Immature natural killer cell (primary cell): Measurements from ENCODE around the gene KRT76. TPM values are rescaled to one million over a fixed set of nuclear protein-coding genes. Genes with fewer than 3 reads are reported as not detected.

Experiments used
- DNase-seq, 3 donors: peaks; one replicate each; pipeline ENCODE4 v3.0.0; 2022; ENCODE audit warnings: mixed read lengths in 1 of 3
- H3K27ac Mint-ChIP-seq, 6 donors: one replicate each; pipeline ENCODE4 v1.8.0; 2020; ENCODE audit warnings: mixed read lengths in 6 of 6, mild to moderate bottlenecking in 5 of 6, inconsistent platforms in 4 of 6, moderate library complexity in 3 of 6
- H3K27me3 Mint-ChIP-seq, 3 donors: one replicate each; pipeline ENCODE4 v1.8.0; 2020 to 2021; ENCODE audit warnings: low read depth in 3 of 3, mild to moderate bottlenecking in 3 of 3, mixed read lengths in 3 of 3, moderate library complexity in 3 of 3, inconsistent platforms in 1 of 3
- H3K36me3 Mint-ChIP-seq, 3 donors: one replicate each; pipeline ENCODE4 v1.8.0; 2020; ENCODE audit warnings: mixed read lengths in 3 of 3, inconsistent platforms in 2 of 3, mild to moderate bottlenecking in 2 of 3
- H3K4me1 Mint-ChIP-seq, 2 donors: one replicate each; pipeline ENCODE4 v1.8.0; 2020; ENCODE audit warnings: inconsistent platforms in 2 of 2, mild to moderate bottlenecking in 2 of 2, mixed read lengths in 2 of 2, moderate library complexity in 1 of 2
- H3K4me3 Mint-ChIP-seq, 5 donors: one replicate each; pipeline ENCODE4 v1.8.0; 2020; ENCODE audit warnings: mild to moderate bottlenecking in 5 of 5, mixed read lengths in 5 of 5, inconsistent platforms in 3 of 5, moderate library complexity in 3 of 5
- H3K9me3 Mint-ChIP-seq, 6 donors: one replicate each; pipeline ENCODE4 v1.8.0; 2020; ENCODE audit warnings: mild to moderate bottlenecking in 6 of 6, mixed read lengths in 6 of 6, inconsistent platforms in 4 of 6, moderate library complexity in 3 of 6
- polyA plus RNA-seq, 3 donors: library from polyadenylated mRNA; unstranded; fragments of 300-500 nt; fragmentation: Illumina TruSeq; gene quantifications; one replicate each; pipeline ENCODE4 v1.2.3, GENCODE V29; 2021

KRT76 gene
- polyA plus RNA-seq, 3 donors from 2014 or later: not detected

DNA sequence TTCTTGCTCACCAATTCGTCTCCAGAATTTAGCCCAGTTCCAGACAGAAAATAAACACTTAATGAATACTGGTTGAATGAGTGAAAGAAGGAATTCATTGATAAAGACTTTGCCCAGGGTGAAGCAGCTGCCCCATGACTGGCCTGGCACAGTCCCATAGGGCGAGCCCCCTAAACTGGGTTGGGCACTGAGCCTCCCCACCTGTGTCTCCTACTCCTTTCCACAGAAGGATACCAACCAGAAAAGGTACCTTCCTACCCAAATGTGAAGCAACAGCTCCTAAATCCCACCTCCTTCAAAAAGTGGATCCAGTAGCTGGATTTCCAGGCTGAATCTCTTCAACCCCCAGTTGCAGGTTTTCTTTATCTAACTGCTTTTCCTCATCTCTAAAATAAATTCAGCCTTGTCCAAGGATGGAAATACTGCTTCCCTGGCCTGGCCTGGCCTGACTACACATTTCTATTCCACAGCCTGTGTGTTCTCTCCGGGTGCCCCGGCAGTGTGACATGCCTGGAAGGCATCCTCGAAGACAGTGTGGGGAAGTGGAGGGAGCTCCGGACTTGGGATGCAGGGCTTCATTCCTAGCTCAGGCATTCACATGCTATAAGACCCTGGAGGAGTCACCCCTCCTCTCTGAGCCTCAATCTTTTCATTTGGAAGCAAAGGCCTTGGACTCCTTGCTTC, 11.2 kb upstream of the KRT76 start:
- H3K4me1 Mint-ChIP-seq: peaks cover 14 to 17% of the 10 kb centered on the region in 2 donors
- peaks cover 14 to 19% (median 16%) of the 10 kb centered on the region in 3 donors for H3K27me3 Mint-ChIP-seq
- no peaks in the 10 kb centered on the region for H3K9me3 Mint-ChIP-seq
- H3K36me3 Mint-ChIP-seq: no peaks in the 10 kb centered on the region
- no peak overlapping the region for H3K27ac Mint-ChIP-seq
- DNase-seq: no peak
- H3K4me3 Mint-ChIP-seq: no peak overlapping the region

DNA sequence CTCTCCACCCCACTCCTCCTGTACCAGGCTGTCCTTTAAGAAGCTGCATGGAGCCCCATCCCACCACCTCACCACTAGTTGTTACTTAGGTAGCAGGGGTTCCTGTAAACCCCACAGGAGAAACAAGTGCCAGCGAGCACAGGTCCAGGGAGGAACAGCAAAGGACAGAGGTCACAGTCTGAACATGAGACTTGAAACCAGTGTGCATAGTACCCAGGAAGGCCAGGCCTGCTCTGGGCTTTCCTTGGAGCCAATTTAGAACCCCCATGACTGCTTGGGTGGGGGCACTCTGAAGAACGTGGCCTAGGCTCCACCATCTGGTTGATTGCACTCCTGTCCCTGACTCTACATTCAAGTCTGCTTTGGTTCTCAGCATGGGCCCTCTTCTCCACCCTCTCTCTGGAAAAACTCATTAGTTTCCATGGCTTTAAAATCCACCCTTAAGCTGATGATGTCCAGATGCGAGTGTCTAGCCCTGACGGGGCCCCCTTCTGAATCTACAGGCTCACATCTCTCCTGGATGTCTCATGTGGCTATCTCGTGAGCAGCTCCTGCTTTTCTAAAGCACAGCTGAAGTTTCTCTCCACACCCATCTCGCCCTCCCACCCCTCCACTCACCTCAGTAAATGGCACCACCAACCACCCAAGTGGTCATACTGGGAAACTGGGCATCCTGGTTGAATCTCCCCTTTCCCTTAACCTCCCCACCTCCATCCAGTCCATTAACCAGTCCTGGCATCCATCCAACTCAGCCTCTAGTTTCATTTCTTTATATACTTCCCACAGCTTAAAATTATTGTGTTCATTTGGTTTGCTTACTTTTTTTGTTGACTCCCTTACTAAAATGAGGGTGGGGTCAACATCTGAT, 10.4 kb upstream of the KRT76 start:
- Mint-ChIP-seq H3K27ac (no peak overlapping the region), H3K27me3 (peaks cover 14 to 19% (median 14%) of the 10 kb centered on the region in 3 donors), H3K4me3 (no peak overlapping the region), H3K36me3 (no peaks in the 10 kb centered on the region), H3K4me1 (peaks cover 14 to 17% of the 10 kb centered on the region in 2 donors), H3K9me3 (no peaks in the 10 kb centered on the region)
- no peak for DNase-seq

DNA sequence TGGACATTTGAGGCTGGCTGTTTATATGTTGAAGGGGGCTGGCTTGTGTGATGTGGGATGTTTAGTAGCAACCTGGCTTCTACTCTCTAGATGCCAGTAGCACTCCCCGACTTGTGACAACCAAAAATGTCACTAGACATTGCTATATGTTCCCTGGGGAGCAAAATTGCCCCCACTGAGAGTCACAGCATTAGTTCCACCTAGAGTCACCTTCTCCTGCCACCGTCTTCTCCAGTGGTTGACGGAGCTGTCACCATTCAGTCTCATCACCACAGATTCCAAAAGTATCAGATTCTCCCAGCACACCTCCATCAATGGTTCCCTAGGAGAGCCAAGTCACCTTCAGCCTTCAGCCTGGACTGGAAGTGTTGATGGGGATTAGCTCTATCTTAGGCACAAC, 7.8 kb upstream of the KRT76 start:
- Mint-ChIP-seq H3K9me3 (no peaks in the 10 kb centered on the region), H3K4me1 (peaks cover 7 to 8% of the 10 kb centered on the region in 2 donors), H3K27me3 (peaks cover 9 to 15% (median 14%) of the 10 kb centered on the region in 3 donors), H3K27ac (no peak overlapping the region), H3K36me3 (no peaks in the 10 kb centered on the region), H3K4me3 (no peak overlapping the region)
- DNase-seq: no peak

DNA sequence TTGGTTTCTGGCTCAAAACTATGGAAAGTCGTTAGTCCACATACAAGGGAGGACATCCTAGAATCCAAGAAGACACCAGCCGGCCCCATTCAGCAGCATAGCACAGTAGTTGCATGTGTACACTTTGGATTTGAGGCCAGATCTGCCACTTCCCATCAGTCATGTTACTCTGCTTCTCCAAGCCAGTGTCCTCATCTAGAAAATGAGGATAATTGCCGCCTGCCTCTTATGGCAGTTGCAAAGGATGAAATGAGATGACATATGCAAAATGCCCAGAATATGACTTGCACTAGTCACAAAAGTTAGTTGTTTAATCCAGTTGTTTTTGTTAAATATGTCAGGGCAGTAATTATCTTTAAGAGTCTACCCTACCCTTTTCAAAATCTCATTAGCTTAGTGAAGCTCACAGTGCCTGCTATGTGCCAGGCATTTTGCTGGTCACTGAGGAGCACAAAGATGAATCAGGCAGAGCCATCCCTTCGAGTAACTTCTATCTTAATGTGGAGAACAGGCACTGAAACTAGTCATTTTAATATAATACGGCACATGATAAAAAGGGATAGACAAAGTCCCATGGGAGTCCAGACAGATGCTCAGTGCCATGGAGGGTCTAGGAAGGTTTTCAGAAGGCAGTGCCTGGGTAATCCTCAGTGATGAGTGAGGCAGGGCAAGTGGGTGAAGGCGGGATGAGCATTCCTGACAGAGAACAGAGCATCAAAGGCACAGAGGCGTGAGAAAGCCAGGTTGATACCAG, 6.6 kb upstream of the KRT76 start:
- H3K36me3 Mint-ChIP-seq: no peaks in the 10 kb centered on the region
- no peak overlapping the region for H3K4me3 Mint-ChIP-seq
- no peaks in the 10 kb centered on the region for H3K9me3 Mint-ChIP-seq
- H3K4me1 Mint-ChIP-seq: no peaks in the 10 kb centered on the region
- H3K27me3 Mint-ChIP-seq: peaks cover 5 to 14% (median 9%) of the 10 kb centered on the region in 3 donors
- DNase-seq: no peak
- H3K27ac Mint-ChIP-seq: no peak overlapping the region

DNA sequence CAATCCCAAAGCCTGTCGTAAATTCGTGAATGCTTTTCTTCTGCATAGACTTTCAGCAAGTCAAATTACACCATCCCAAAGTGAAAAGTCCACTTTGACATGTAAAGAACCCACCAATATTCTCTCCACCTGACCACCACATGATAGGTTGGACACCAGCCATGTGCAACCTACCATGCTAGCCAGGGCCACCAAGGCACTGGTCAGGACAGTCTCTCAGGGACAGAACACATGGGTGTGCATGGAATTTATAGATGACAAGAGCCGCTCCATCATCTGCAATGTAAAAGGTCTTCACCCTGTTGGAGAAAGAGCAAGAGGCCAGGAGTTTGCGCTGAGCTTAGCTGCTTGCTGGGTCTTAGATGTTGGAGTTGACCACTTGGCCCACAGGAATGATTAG, 5.4 kb upstream of the KRT76 start:
- Mint-ChIP-seq H3K27me3 (peaks cover 5 to 12% (median 6%) of the 10 kb centered on the region in 3 donors), H3K36me3 (no peaks in the 10 kb centered on the region), H3K27ac (no peak overlapping the region)

DNA sequence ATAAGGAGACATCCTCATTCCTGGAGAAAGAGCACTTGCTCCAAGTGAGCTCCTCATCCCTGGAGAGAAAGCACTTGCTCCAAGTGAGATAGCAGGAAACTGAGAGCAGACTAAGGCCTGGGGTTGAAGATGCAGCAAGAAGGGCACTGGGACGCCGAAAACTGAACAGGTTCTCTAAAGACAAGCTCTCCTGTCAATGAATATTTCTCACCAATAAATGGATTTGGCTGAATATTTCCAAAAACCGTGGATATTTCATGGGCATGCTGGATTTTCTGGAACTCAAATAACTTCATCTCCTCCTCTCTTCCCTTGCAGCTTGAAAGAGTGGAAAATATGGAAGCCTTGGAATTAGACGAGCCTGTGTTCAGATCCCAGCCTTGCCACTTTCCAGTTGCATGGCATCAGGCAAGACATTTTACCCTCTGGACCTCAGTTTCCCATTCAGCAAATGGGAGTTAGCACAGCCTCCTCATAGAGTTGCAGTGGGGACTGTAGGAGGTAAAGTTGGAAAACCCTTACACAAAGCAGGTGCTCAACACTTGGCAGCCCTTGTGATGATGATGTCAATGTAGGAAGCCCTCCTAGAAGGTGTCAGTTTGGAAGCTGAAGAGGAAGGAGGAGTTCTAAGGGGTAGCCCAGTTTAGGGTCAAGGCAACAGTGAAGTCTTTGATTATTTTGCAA, 4.4 kb upstream of the KRT76 start:
- Mint-ChIP-seq H3K4me3 (no peak overlapping the region), H3K27ac (no peak overlapping the region), H3K36me3 (no peaks in the 10 kb centered on the region), H3K9me3 (peaks cover 0 to 2% (median 0%) of the 10 kb centered on the region in 6 donors), H3K27me3 (peaks cover 5 to 11% (median 9%) of the 10 kb centered on the region in 3 donors), H3K4me1 (no peaks in the 10 kb centered on the region)
- DNase-seq: no peak

More for the DNA sequence above, 5.4 kb upstream of the KRT76 start:
- Mint-ChIP-seq H3K9me3 (no peaks in the 10 kb centered on the region), H3K4me3 (no peak overlapping the region), H3K4me1 (no peaks in the 10 kb centered on the region)
- DNase-seq: no peak

DNA sequence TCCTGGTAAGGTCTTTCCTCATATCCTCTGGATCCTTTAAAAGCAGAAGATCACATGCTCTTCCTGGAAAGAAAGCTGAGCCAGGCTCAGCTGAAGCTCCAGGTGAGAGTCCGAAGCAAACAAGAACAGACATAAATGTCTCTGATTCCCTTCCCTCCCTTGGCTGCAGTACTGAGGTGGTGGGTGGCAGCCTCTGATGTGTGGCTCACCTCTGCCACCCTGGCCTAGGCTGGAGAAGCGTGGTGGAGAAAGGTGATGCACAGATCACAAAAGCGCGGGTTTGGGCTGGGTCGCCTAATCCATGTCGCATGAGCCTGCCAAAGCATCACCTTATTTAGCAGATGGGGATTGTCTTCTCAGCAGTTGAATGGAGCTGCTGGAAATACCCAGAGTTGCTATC, 2.8 kb upstream of the KRT76 start:
- Mint-ChIP-seq H3K4me3 (no peak overlapping the region), H3K4me1 (no peaks in the 10 kb centered on the region), H3K27me3 (peaks cover under 1 to 9% (median 9%) of the 10 kb centered on the region in 3 donors), H3K9me3 (peaks cover 0 to 2% (median 0%) of the 10 kb centered on the region in 6 donors), H3K36me3 (no peaks in the 10 kb centered on the region), H3K27ac (no peak overlapping the region)
- no peak for DNase-seq

DNA sequence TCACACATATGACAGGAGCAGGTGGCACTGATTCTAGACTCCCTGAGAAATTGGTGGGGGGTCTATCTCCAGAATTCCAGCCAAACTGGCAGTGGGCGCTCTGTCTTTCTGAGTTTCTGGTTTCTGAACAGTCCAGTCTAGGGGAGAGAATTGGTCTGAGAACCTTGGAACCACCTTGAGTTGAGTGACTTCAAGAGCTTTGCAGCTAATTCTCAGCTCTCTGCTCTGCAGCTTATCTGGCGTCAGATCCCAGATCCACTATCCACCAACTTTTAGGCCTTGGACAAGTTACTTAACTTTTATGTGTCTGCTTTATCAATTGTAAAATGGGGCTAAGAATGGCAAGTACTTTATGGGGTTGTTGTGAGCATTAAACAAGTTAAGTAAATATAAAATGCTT, 1.7 kb upstream of the KRT76 start:
- no peak for DNase-seq
- Mint-ChIP-seq H3K27ac (no peak overlapping the region), H3K27me3 (peaks cover 0 to 9% (median 4%) of the 10 kb centered on the region in 3 donors), H3K4me1 (no peaks in the 10 kb centered on the region), H3K36me3 (no peaks in the 10 kb centered on the region), H3K9me3 (peaks cover 0 to 2% (median 0%) of the 10 kb centered on the region in 6 donors), H3K4me3 (no peak overlapping the region)

DNA sequence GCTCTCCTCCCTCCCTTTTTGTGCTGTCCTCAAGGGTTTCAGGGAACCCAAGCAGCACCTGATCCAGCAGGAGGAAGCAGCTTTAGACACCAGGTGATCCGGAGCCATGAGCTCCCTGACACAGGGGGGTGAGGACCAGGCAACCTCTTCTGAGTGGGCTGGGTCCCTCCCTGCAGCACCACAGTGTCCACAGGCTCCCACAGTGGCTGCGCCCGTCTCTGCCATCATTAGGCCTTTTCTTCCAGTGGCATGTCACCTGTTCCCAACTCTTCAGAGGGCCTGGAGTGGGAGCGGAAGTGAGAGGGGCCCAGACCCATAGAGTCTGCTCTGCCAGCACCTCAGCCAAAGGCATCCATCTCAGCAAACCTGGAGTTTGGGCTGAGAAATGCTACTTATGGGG, 421 bp upstream of the KRT76 start:
- peak overlapping the region in 1 of 6 donors; percentile 61 for H3K27ac Mint-ChIP-seq
- no peak overlapping the region for H3K4me3 Mint-ChIP-seq
- peaks cover 0 to 4% (median 0%) of the 10 kb centered on the region in 6 donors for H3K9me3 Mint-ChIP-seq
- no peaks in the 10 kb centered on the region for H3K36me3 Mint-ChIP-seq
- peaks cover 0 to 9% (median 4%) of the 10 kb centered on the region in 3 donors for H3K27me3 Mint-ChIP-seq
- DNase-seq: no peak
- no peaks in the 10 kb centered on the region for H3K4me1 Mint-ChIP-seq

DNA sequence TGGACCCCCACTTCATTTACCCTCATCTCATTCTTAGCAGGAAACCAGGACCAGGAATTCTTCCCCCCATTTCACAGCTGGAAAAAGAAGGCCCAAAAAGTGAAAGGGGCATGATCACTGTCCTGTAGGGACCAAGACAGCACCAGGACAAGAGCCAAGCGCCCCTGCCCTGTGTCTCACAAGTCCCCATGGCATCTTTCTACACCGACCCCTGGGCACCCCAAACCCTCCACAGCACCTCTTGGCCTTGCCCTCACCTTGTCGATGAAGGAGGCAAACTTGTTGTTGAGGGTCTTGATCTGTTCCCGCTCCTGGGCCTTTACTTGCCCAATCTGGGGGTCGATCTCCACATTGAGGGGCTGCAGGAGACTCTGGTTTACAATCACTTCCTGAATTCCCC, 710 bp downstream of the KRT76 start:
- Mint-ChIP-seq H3K9me3 (peaks cover 0 to 4% (median 0%) of the 10 kb centered on the region in 6 donors), H3K4me3 (no peak overlapping the region), H3K27me3 (peaks cover 3 to 9% (median 4%) of the 10 kb centered on the region in 3 donors), H3K36me3 (no peaks in the 10 kb centered on the region), H3K27ac (no peak overlapping the region), H3K4me1 (no peaks in the 10 kb centered on the region)
- DNase-seq: no peak

DNA sequence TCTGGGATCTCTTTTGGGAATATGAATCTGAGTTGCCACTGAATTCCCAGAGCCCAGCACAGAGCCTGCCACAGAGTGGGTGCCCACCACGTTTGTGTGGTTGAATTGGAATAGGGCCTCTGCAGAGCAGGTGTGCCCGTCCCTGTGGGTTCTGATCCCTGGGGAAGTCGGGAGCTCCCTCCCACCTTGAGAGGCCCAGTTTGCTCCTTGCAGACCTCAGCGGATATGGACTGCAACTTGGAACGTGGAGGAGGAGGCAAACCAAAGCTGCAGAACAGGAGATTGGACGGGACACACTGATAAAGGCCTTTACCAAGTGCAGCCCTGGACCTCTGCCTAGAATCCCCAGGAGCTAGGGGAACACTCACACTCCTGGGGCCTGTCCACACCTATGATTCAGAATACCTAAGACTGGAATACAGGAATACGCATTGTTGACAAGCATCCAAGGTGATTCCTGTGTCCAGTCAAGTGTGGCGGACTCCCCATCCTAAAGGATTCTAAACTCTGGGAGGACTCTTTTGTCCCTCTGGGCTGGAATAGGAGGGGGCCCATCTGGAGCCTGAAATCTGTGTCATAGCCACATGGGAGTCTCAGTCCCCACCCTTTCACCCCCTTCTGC, 2.4 kb downstream of the KRT76 start:
- H3K4me1 Mint-ChIP-seq: no peaks in the 10 kb centered on the region
- H3K9me3 Mint-ChIP-seq: peaks cover 0 to 4% (median 0%) of the 10 kb centered on the region in 6 donors
- no peak for DNase-seq
- H3K36me3 Mint-ChIP-seq: no peaks in the 10 kb centered on the region
- no peak overlapping the region for H3K27ac Mint-ChIP-seq
- H3K27me3 Mint-ChIP-seq: peaks cover 1 to 6% (median 3%) of the 10 kb centered on the region in 3 donors
- H3K4me3 Mint-ChIP-seq: no peak overlapping the region

DNA sequence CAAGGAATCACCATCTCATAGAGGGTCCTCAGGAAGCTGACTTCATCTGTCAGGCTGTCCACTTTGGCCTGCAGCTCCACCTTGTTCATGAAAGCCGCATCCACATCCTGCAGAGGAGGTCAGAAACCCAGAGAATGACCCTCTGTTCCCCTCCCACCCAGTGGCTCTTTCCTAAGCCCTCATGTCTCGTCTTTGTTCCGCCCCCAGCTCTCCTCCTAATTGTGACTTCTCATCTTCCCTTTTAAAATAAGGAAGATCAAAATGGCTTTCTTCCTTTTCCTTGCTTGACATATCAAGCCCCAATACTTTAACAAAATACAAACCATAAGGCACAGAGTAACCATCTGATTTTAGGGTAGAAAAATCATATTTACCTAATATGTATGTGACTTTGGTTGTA, 4.4 kb downstream of the KRT76 start:
- Mint-ChIP-seq H3K27ac (no peak overlapping the region), H3K4me1 (no peaks in the 10 kb centered on the region), H3K27me3 (peaks cover 0 to 6% (median 3%) of the 10 kb centered on the region in 3 donors)

DNA sequence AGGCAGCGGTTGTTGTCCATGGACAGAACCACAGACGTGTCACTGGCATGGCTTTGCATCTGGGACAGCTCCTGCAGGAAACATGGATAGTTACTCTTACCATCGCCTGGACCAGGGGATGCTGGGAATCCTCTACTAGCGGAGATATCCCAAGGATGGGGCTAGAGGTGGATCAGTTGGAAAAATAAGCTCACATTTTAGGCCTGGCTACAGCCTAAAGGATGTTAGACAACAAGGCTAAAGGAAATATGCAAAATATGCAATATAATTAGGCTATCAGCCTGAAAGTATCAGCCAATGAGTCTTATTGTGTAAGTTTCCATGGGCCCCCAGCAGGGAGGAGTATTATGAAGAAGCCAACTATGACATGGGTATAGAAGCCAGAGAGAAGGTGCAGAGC, 5.0 kb downstream of the KRT76 start:
- Mint-ChIP-seq H3K27me3 (peaks cover 2 to 6% (median 3%) of the 10 kb centered on the region in 3 donors), H3K9me3 (peaks cover 0 to 4% (median 0%) of the 10 kb centered on the region in 6 donors), H3K27ac (no peak overlapping the region), H3K36me3 (no peaks in the 10 kb centered on the region), H3K4me1 (no peaks in the 10 kb centered on the region), H3K4me3 (no peak overlapping the region)
- DNase-seq: no peak

More for the DNA sequence above, 4.4 kb downstream of the KRT76 start:
- Mint-ChIP-seq H3K9me3 (peaks cover 0 to 4% (median 0%) of the 10 kb centered on the region in 6 donors), H3K4me3 (no peak overlapping the region), H3K36me3 (no peaks in the 10 kb centered on the region)
- DNase-seq: no peak
